ENCODE data around the gene NUTM1. TPM values are rescaled to one million over a fixed set of nuclear protein-coding genes. Genes with fewer than 3 reads are reported as not detected.
"Not testable (repeated sequence)": the region's sequence is repeated elsewhere in the genome, so short reads cannot be mapped to it uniquely, and the experiment has no call there.

The NUTM1 gene
- total RNA-seq, 1 experiment from 2014 or later, result not detected

- DNase-seq (ENCODE audit: low read depth), result no peak
These were observed 22.1 kb downstream of the NUTM1 start for GRCh38 chr15:34365091-34365825.

GRCh38 chr15:34365836-34366235, 22.7 kb downstream of the NUTM1 start:
- DNase-seq (ENCODE audit: low read depth), result no peak

- DNase-seq (ENCODE audit: low read depth), result peak; percentile 73
These were observed 23.4 kb downstream of the NUTM1 start for GRCh38 chr15:34366271-34367065.

GRCh38 chr15:34367101-34368081, 24.3 kb downstream of the NUTM1 start, which contains the start of gene LPCAT4:
LPCAT4 (minus strand) TSS chr15:34367196; CDS start chr15:34367100, 96 bp downstream.
- DNase-seq (ENCODE audit: low read depth), result peak; percentile 84

- DNase-seq (ENCODE audit: low read depth), result no peak
These were observed 27.0 kb downstream of the NUTM1 start for GRCh38 chr15:34370129-34370528.

GRCh38 chr15:34370643-34371042, 27.5 kb downstream of the NUTM1 start:
- DNase-seq (ENCODE audit: low read depth), result no peak

GRCh38 chr15:34373951-34374350, 30.8 kb downstream of the NUTM1 start:
- DNase-seq (ENCODE audit: low read depth), result no peak

- no peak for DNase-seq (ENCODE audit: low read depth)
These were observed 31.7 kb downstream of the NUTM1 start for GRCh38 chr15:34374816-34375215.

- not testable (repeated sequence) for DNase-seq (ENCODE audit: low read depth)
These were observed 32.4 kb downstream of the NUTM1 start for GRCh38 chr15:34375541-34375940.

GRCh38 chr15:34376856-34377255, 33.7 kb downstream of the NUTM1 start:
- no peak for DNase-seq (ENCODE audit: low read depth)

- DNase-seq (ENCODE audit: low read depth), result not testable (repeated sequence)
These were observed 37.4 kb downstream of the NUTM1 start for GRCh38 chr15:34380491-34380890.

GRCh38 chr15:34381829-34382521, 38.9 kb downstream of the NUTM1 start:
- DNase-seq (ENCODE audit: low read depth), result not testable (repeated sequence)

- DNase-seq (ENCODE audit: low read depth), result not testable (repeated sequence)
These were observed 46.5 kb downstream of the NUTM1 start for GRCh38 chr15:34389594-34390086.

- not testable (repeated sequence) for DNase-seq (ENCODE audit: low read depth)
These were observed 49.9 kb downstream of the NUTM1 start for GRCh38 chr15:34392981-34393380.

GRCh38 chr15:34397637-34398259, 54.6 kb downstream of the NUTM1 start:
- DNase-seq (ENCODE audit: low read depth), result not testable (repeated sequence)

GRCh38 chr15:34403160-34403598, 60.1 kb downstream of the NUTM1 start:
- DNase-seq (ENCODE audit: low read depth), result not testable (repeated sequence)

- DNase-seq (ENCODE audit: low read depth), result not testable (repeated sequence)
These were observed 60.8 kb downstream of the NUTM1 start for GRCh38 chr15:34403899-34404298.
